Spleen (tissue), 11 donors: Measurements from ENCODE around the gene H6PD. TPM values are rescaled to one million over a fixed set of nuclear protein-coding genes. Genes with fewer than 3 reads are reported as not detected.

Experiments
- DNase-seq: peaks from one replicate; pipeline ENCODE4 v3.0.0-alpha.2; 2020
- H3K27ac ChIP-seq, 8 donors: fragments of 200-600 bp; sonication (generic) in 7 of 8; 1 replicate in 4 of 8; 2 replicates in 4 of 8; pipeline versions ENCODE4 v1.5.0 to v1.8.0; 2016 to 2021; ENCODE audit warnings: inconsistent platforms in 4 of 8, mild to moderate bottlenecking in 4 of 8, moderate library complexity in 1 of 8
- H3K27me3 ChIP-seq, 7 donors: fragments of 200-600 bp; sonication (generic) in 6 of 7; replicated peaks in 1 of 7; 1 replicate in 4 of 7; 2 replicates in 3 of 7; pipeline versions ENCODE4 v1.5.0 to v1.8.0; 2016 to 2021; ENCODE audit warnings: inconsistent platforms in 3 of 7, mild to moderate bottlenecking in 1 of 7
- H3K36me3 ChIP-seq, 6 donors: fragments of 200-600 bp; sonication (generic) in 5 of 6; 1 replicate in 4 of 6; 2 replicates in 2 of 6; pipeline versions ENCODE4 v1.5.0 to v1.8.0; 2016 to 2021; ENCODE audit warnings: inconsistent platforms in 2 of 6
- H3K4me1 ChIP-seq, 6 donors: fragments of 200-600 bp; sonication (generic) in 5 of 6; 1 replicate in 3 of 6; 2 replicates in 3 of 6; pipeline versions ENCODE4 v1.5.0 to v1.8.0; 2016 to 2021; ENCODE audit warnings: inconsistent platforms in 3 of 6
- H3K4me3 ChIP-seq, 8 donors: fragments of 200-600 bp; sonication (generic) in 7 of 8; 1 replicate in 4 of 8; 2 replicates in 4 of 8; pipeline versions ENCODE4 v1.5.0 to v1.8.0; 2016 to 2021; ENCODE audit warnings: inconsistent platforms in 4 of 8, mild to moderate bottlenecking in 4 of 8, moderate library complexity in 2 of 8
- H3K9me3 ChIP-seq, 8 donors: fragments of 200-600 bp; sonication (generic) in 7 of 8; 1 replicate in 4 of 8; 2 replicates in 4 of 8; pipeline versions ENCODE4 v1.5.0 to v1.8.0; 2016 to 2021; ENCODE audit warnings: inconsistent platforms in 4 of 8
- CTCF ChIP-seq, 11 experiments: fragments of 200-600 bp in 7 of 11; fragments of 450-650 bp in 4 of 11; sonication (generic) in 4 of 11; IDR thresholded peaks in 8 of 11; conservative IDR thresholded peaks in 3 of 11; 1 replicate in 7 of 11; 2 replicates in 4 of 11; pipeline versions ENCODE4 v1.4.0 to v1.8.0; 2016 to 2021; ENCODE audit warnings: antibody characterized with exemption in 11 of 11, inconsistent platforms in 4 of 11, mild to moderate bottlenecking in 1 of 11
- POLR2A ChIP-seq, 3 donors: fragments of 450-650 bp; IDR thresholded peaks; one replicate each; pipeline ENCODE4 v1.5.1; 2017; ENCODE audit warnings: antibody characterized with exemption in 3 of 3, mild to moderate bottlenecking in 1 of 3
- POLR2AphosphoS5 ChIP-seq, 3 donors: sonication (generic); formaldehyde crosslinking; IDR thresholded peaks; one replicate each; pipeline ENCODE4 v1.5.1; 2017; ENCODE audit warnings: antibody characterized with exemption in 3 of 3
- WGBS, 5 donors: extraction: QIAGEN DNeasy Blood & Tissue Kit in 3 of 5; methylation state at CpG; one replicate each; pipeline versions ENCODE4 v1.1.5 to v1.1.7; 2013 to 2018; 5-methylcytosine and 5-hydroxymethylcytosine counted together
- intact Hi-C: fragments of 100-400 bp; cut with DNase I; formaldehyde crosslinking; loops from one replicate; pipeline ENCODE4 v1.15.0; 2023; ENCODE audit warnings: low total_unique reads
- polyA plus RNA-seq, 3 donors: library from polyadenylated mRNA; stranded (reverse); fragments of 200-250 nt; gene quantifications; one replicate each; pipeline ENCODE4 v1.2.1, GENCODE V29; 2013
- total RNA-seq, 7 donors: library from RNA; depleted of rRNA in 3 of 7; stranded (reverse); fragments of >200 nt in 3 of 7; fragmentation: NEBNext Ultra II Directional in 4 of 7; extraction: Animal tissue kit (Norgen Biotek cat#: 25700) in 4 of 7; gene quantifications; one replicate each; pipeline versions ENCODE4 v1.1.0 to v1.2.1, GENCODE V29; 2016 to 2021
- donor health status: healthy with polysubstance abuse.
- donor health status: DM: no; HTN: no; CAD: no; lungs with moderate emphysema.
- donor health status: DM: no; HTN: no; CAD: no.
- donor health status: Bipolar disorder and iron deficiency.
- donor health status: healthy.
- donor health status: DM: no; HTN: no; CAD: no.
- donor health status: DM: yes; HTN: yes; CAD: no.

Gene H6PD
- total and polyA plus RNA-seq, 10 donors: 4.5 to 55.3 (median 35.5) TPM

- intact Hi-C loops: no loop called here
- 64 to 79% (median 74%) methylated on average over 4 to 6 of the region's 6 CpGs for WGBS, 5 donors
- H3K4me1 ChIP-seq: peaks cover 17 to 85% (median 46%) of the 10 kb centered on the region in 6 donors
- peak; percentile 73 for DNase-seq
- H3K4me3 ChIP-seq: no peak overlapping the region
- no peaks in the 10 kb centered on the region for H3K27me3 ChIP-seq
- H3K27ac ChIP-seq: peak overlapping the region in 6 of 8 donors; percentile 50 to 80 (median 64)
- H3K9me3 ChIP-seq: no peaks in the 10 kb centered on the region
- H3K36me3 ChIP-seq: peaks cover 0 to 90% (median 28%) of the 10 kb centered on the region in 6 donors
- TF ChIP-seq CTCF (IDR thresholded peaks at IDR 0.05 in 8 of 11, conservative IDR thresholded peaks at IDR 0.05 in 3 of 11) (no peak), POLR2AphosphoS5 (IDR thresholded peaks at IDR 0.05) (peak in 2 of 3 donors; percentile 26 to 42)
Observed at GRCh38 chr1:9251501-9251900, 16.9 kb downstream of the H6PD start.

GRCh38 chr1:9253004-9253403, 18.4 kb downstream of the H6PD start:
- 77 to 85% (median 81%) methylated on average over 8 of the region's 8 CpGs for WGBS, 5 donors
- H3K27ac ChIP-seq: peak overlapping the region in 5 of 8 donors; percentile 3 to 80 (median 22)
- intact Hi-C loops: no loop called here
- H3K36me3 ChIP-seq: peaks cover 0 to 89% (median 14%) of the 10 kb centered on the region in 6 donors
- H3K4me1 ChIP-seq: peaks cover 17 to 87% (median 48%) of the 10 kb centered on the region in 6 donors
- no peaks in the 10 kb centered on the region for H3K9me3 ChIP-seq
- H3K27me3 ChIP-seq: no peaks in the 10 kb centered on the region
- peak; percentile 22 for DNase-seq
- H3K4me3 ChIP-seq: no peak overlapping the region
- no peak for TF ChIP-seq CTCF (IDR thresholded peaks at IDR 0.05 in 8 of 11, conservative IDR thresholded peaks at IDR 0.05 in 3 of 11)

GRCh38 chr1:9253453-9254105, 19.0 kb downstream of the H6PD start:
- Histone ChIP-seq H3K27ac (peak overlapping the region in 3 of 8 donors; percentile 10 to 80 (median 16)), H3K4me3 (no peak overlapping the region), H3K27me3 (no peaks in the 10 kb centered on the region), H3K4me1 (peaks cover 17 to 87% (median 48%) of the 10 kb centered on the region in 6 donors), H3K36me3 (peaks cover 0 to 86% (median 9%) of the 10 kb centered on the region in 6 donors), H3K9me3 (no peaks in the 10 kb centered on the region)
- DNase-seq: no peak
- WGBS, 5 donors: 89 to 93% (median 91%) methylated on average over 10 of the region's 10 CpGs
- intact Hi-C loops: no loop called here
- no peak for TF ChIP-seq CTCF (IDR thresholded peaks at IDR 0.05 in 8 of 11, conservative IDR thresholded peaks at IDR 0.05 in 3 of 11)

- Histone ChIP-seq H3K27ac (peak overlapping the region in 6 of 8 donors; percentile 19 to 56 (median 36)), H3K4me3 (no peak overlapping the region), H3K27me3 (no peaks in the 10 kb centered on the region), H3K9me3 (no peaks in the 10 kb centered on the region), H3K36me3 (peaks cover 0 to 68% (median 5%) of the 10 kb centered on the region in 6 donors), H3K4me1 (peaks cover 7 to 69% (median 27%) of the 10 kb centered on the region in 6 donors)
- WGBS, 5 donors: 60 to 88% (median 83%) methylated on average over 4 to 7 of the region's 7 CpGs
- intact Hi-C loops: no loop called here
- peak; percentile 52 for DNase-seq
- TF ChIP-seq POLR2AphosphoS5 (IDR thresholded peaks at IDR 0.05) (peak in 1 of 3 donors; percentile 21), CTCF (IDR thresholded peaks at IDR 0.05 in 8 of 11, conservative IDR thresholded peaks at IDR 0.05 in 3 of 11) (no peak), POLR2A (IDR thresholded peaks at IDR 0.05) (no peak)
Observed at GRCh38 chr1:9256332-9256731, 21.8 kb downstream of the H6PD start.
